Caki2 (cell line): ENCODE data around the gene CARD11. TPM values are rescaled to one million over a fixed set of nuclear protein-coding genes. Genes with fewer than 3 reads are reported as not detected.

Experiments used
- DNase-seq: peaks from one replicate; pipeline ENCODE4 v3.0.0-alpha.2; 2015; ENCODE audit warnings: low read depth
- in situ Hi-C: cut with HindIII; loops from 2 replicates; pipeline ENCODE4 v1.10.0; 2016; ENCODE audit warnings: low sequenced_read_pairs, low pct_unique_long_range_greater_than_20kb, mixed read lengths
- total RNA-seq: library from RNA; depleted of rRNA; stranded (reverse); fragments of >200 nt; shearing (Covaris generic); gene quantifications from 2 replicates; pipeline ENCODE4 v1.2.3, GENCODE V29; 2014; ENCODE audit warnings: low replicate concordance

Gene CARD11
- total RNA-seq, 1 experiment from 2014 or later: 10.3 TPM

- in situ Hi-C loops: no loop called here
- DNase-seq: no peak
Observed at GRCh38 chr7:2999078-2999500, 44.6 kb downstream of the CARD11 start.

DNA sequence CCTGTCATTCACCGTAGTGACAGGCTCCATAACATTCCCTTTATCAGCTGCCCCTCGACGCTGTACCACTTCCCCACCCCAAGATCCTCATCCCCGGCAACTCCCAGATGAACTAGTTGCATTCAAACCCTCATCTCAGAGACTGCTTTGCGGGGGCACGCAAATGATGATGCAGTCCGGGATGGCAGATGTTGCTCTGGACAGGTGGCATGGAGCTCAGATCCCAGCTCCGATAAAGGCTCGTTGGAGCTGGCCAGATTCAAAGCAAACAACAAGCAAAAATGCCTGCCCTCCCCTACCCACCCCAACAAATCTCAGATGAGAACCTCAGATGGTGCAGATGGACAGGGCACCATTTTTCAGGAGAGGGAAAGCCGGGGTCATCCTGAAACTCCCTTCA lies 46.7 kb downstream of the CARD11 start:
- DNase-seq: no peak
- in situ Hi-C loops: no loop called here

- no peak for DNase-seq
- in situ Hi-C loops: no loop called here
Observed at GRCh38 chr7:2996141-2996540, 47.5 kb downstream of the CARD11 start.

- DNase-seq: no peak
- in situ Hi-C loops: no loop called here
Observed at GRCh38 chr7:2993868-2994267, 49.8 kb downstream of the CARD11 start.

- DNase-seq: no peak
- in situ Hi-C loops: no loop called here
Observed at GRCh38 chr7:2993396-2993795, 50.3 kb downstream of the CARD11 start.

- no peak for DNase-seq
- in situ Hi-C loops: no loop called here
Observed at GRCh38 chr7:2990949-2991470, 52.7 kb downstream of the CARD11 start.

DNA sequence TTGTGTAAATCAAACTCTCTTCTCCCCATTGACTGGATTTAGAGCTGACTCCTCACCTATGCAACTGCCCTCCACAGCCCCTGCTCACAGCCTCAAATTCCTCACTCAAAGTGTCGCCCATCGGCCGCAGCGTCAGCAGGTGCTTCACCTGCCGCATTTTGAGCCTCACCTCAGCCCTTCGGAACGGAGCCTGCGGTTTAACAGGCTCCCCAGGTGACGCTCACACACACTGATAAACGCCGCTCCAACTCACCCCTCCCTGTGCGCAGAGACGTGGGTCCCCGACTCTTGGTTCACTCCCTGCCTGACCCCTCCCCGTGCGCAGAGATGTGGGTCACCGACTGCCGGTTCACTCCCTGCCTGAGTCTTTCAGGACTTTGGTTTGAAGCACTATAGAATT lies 57.1 kb downstream of the CARD11 start:
- in situ Hi-C loops: no loop called here
- no peak for DNase-seq

DNA sequence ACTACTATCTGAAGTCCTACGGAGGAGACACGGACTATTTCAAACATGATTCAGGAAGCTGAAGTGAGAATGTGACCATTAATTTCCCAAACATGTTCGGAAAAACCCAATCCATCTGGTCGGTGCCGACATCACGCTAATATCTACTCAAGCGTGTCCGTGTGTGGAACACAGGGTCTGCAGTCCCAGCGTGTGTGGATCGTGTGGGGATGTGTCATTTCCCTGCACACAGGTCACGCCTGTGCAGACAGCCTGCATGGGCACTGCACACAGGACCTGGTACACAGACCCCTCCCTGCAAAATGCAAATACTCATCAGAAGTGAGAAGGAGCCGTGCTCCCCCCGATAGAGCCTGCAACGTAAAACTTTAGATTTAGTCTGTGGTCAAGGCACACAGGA lies 57.8 kb downstream of the CARD11 start:
- in situ Hi-C loops: no loop called here
- DNase-seq: no peak

GRCh38 chr7:2984091-2984490 lies 59.6 kb downstream of the CARD11 start:
- in situ Hi-C loops: no loop called here
- DNase-seq: no peak

DNA sequence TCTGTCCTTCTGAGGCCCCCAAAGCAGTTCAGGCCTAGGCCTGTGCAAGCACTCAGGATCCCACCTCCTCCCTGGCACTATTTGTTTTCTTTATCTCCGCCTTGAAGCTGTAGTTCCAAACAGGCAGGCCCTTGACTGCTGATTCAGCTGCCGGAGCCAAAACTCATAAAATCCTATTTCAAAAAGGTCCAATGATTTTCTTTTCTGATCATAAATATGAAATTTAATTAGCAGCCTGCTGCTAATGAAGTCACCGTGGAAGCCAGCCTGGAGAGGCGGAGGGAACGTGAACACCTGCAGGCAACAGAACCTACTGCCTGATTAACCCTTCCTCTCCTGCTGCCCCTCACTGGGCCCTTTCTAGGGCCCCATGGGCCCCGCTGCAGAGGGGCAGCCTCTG lies 60.1 kb downstream of the CARD11 start:
- no peak for DNase-seq
- in situ Hi-C loops: no loop called here

- in situ Hi-C loops: no loop called here
- no peak for DNase-seq
Observed at GRCh38 chr7:2982831-2983230, 60.8 kb downstream of the CARD11 start.

DNA sequence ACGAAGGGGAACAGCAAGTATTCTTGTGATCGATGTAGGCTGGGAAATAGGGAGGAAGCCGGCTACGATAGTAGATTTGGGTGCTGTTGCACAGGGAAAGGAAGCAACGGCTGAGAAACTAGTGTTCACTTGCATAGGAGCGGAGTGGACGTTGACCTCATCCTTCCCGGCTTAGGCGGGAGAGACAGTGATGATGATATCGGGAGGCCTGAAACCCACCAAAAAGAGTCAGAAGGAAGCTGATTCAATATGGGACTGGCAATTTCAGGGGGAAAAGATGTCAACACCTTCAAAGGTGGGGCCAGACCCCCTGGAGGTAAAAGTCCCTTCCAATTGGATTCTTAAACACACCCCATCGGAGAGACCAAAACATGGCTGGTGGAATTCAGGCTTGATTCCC lies 61.3 kb downstream of the CARD11 start:
- in situ Hi-C loops: no loop called here
- no peak for DNase-seq

GRCh38 chr7:2981103-2981480 lies 62.6 kb downstream of the CARD11 start:
- in situ Hi-C loops: no loop called here
- DNase-seq: no peak

DNA sequence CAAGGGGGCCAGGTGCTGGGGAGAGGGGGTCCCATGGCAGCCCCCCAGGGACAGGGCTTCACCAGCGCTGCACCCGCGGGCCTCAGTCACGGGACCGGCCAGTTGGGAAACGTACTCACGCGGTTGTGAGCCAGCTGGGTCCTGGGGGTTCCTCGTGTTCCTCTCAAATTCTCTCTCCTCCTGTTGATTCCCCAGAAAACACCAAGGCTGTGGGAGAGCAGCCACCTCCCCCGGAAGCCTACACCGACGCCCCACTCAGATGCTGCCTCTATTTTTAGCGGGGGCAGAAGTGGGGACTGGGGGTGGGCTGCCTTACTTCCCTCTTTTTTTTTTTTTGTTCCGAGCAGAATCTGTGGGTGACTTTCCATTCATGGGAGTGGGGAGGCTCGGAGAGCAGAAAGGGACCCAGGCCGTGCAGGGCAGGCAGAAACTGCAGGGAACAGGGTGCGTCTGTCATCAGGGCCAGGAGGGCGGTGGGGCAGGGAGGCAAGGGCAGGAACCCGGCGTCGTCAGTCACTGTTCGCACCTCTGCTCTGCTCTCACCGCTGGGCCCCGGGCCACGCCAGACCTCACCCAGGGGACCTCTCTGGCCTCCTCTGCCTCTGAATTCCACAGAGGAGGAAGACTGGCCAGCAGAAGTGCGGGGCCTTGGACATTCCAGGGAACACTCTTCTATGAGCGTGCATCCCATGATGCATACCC lies 63.1 kb downstream of the CARD11 start:
- DNase-seq: no peak
- in situ Hi-C loops: no loop called here

DNA sequence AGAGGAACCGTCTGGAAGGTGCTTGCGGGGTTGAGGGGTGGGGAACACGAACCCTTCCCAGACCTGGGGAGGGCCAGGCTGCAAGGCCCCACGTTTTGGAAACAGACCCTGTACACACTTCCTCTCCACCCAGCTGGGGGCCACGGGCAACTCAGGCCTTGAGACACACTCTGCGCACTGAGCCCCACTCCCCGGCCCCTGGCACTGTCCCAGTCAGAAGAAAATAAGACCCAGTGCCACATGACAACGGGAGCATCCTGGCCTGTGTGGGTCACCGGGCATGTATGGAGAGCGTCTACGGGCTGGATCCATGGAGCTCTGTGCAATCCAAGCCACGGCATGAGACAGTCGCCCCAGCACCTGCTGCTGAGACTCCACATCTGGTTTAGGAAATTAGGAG lies 63.7 kb downstream of the CARD11 start:
- in situ Hi-C loops: no loop called here

GRCh38 chr7:2979201-2979631 lies 64.5 kb downstream of the CARD11 start:
- in situ Hi-C loops: no loop called here
- DNase-seq: no peak

More for the DNA sequence above, 63.7 kb downstream of the CARD11 start:
- DNase-seq: no peak

DNA sequence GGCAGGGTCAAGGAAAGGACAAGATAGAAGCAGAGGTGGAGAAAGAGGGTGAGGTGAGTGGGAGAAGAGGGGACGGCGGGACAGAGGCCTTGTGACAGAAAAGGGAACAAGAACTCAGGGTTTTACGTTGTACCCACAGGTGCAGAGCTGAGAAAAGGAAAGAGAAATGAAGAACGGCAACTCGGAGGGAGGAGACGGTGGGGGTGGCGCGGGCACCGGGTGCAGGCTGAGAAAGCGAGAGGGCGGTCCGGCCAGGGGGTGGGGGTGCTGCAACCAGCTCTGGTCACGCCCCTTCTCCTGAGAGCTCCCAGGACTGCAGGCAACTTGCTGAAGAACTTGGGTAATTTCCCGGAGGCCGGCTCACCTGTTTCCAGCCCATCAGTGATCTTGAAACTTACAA lies 65.3 kb downstream of the CARD11 start:
- in situ Hi-C loops: no loop called here
- DNase-seq: no peak

- in situ Hi-C loops: no loop called here
Observed at GRCh38 chr7:2975821-2976371, 67.8 kb downstream of the CARD11 start.

DNA sequence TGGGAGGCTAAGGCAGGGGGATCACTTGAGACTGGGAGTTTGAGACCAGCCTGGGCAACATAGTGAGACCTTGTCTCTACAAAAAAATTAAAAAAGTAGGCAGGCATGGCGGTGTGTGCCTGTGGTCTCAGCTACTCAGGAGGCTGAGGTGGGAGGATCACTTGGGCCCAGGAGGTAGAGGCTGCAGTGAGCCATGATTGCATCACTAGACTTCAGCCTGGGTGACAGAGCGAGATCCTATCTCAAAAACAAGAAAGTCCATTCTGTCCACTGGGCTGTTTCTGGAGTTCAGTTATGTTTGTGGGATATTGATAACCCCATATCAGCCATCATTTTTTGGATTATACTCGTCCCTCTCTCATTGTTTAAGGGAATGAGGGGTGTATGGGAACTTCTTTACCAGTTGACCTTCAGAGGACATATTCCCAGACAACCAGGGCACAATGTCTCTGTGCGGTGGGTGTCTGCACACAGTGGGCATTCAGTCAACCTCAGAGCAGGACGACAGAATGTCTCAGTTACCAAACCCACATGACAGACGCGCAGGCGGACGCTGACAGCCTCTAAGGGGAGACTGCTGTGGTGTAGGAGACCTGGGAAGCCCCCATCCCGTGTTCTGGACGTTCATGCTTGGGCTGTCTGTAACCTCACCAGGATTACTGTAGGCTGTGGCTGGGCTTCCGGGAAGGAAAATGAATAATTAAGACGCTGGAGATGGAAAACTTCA lies 69.4 kb downstream of the CARD11 start:
- in situ Hi-C loops: no loop called here
- no peak for DNase-seq

More at GRCh38 chr7:2975821-2976371, 67.8 kb downstream of the CARD11 start:
- DNase-seq: no peak
